HuH-7.5 (cell line): ENCODE results near the gene AREL1.
A peak's percentile ranks its signal among the peaks of the same experiment; 100 is the strongest.

ENCODE experiments used
- DNase-seq: peaks from one replicate; pipeline ENCODE4 v3.0.0; 2011; ENCODE audit warnings: low spot score

AREL1 gene

DNA sequence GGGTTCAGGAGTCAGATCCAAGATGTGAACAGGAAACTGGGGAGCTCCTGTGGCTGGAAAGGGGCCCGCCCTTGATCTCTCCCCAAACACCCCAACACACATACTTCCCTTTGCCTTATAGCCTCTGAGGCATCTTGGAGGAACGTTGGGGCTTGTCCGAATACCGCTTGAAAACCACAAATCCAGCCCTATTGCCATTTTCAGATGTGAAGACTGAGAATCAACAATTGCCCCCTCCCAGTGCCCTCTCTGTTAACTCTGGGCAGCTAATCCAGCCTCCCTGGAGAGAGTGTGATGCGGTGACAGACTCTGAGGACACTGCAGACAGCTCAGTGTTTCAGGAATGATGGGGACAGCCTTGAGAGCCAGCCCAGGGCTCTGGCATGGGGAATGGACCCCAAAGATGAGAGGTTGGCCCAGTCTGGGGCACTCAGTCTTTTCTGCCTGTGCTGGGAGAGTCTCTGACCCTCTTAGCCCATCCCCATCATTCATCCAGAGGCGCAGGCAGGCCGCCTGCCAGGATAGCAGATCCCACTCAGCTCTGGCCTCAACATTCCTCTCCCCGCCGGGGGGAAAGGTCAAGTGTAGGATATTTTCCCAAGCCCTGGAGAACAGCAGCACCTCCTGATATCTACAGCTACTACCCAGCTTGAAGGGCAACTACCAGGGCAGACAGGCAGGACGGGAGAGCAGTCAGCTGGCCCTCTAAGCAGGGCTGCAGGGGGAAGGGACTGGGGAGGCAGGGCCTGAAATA lies 76.3 kb downstream of the AREL1 start:
- no peak for DNase-seq

DNA sequence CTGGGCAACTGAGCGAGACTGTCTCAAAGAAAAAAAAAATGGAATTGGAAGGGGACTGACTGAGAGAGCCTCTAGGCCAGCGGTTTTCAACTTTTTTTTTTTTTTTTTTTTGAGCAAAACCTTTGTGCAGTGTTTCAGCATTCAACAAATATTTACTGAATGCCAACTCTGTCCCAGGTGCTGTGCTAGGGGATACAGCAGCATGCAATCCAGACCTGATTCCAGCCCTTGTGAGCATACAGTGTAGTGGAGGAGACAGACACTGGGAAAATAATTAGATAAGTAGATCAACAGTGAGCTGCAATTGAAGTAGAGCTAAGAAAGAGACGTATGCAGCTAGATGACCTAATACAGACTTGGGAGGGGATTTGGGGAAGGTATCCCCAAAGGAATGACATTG lies 77.0 kb downstream of the AREL1 start:
- no peak for DNase-seq

DNA sequence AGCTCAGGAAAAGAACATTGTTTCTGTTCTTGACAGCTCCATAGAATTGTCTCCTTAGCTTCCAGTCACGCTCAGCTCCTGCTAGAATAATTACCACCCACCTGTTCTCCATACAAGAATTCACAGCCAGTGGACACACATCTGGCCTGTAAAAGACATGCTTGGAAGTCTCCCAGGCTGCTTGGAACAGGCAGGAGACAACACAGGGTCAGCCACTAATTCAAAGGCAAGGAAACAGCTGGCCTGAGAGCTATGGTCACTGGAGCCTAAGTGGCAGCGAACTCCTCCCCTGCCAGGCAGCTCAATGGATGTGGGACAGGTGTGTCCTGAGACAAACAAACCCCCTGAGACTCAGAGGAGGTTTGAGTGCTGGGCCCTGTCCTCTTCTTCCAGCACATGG lies 77.9 kb downstream of the AREL1 start:
- no peak for DNase-seq

DNA sequence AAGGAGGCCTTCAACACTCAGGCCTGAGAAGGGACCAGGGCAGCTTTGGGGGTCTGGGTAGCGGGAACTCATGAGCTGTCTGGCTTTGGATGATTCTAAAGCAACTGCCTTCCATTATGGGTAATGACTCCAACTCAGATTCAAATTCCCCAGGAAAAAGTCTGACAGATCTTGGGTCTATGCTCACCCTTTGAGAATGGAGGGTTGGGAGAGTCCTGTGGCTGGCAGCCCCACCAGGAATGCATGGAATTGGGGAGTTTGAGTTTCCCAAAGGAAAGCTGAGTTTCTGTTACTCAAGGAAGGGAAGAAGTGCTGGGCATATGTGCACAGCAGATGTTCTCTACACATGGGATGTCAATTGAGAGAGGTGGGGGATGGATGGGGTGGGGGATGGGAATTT lies 78.4 kb downstream of the AREL1 start:
- DNase-seq = no peak

DNA sequence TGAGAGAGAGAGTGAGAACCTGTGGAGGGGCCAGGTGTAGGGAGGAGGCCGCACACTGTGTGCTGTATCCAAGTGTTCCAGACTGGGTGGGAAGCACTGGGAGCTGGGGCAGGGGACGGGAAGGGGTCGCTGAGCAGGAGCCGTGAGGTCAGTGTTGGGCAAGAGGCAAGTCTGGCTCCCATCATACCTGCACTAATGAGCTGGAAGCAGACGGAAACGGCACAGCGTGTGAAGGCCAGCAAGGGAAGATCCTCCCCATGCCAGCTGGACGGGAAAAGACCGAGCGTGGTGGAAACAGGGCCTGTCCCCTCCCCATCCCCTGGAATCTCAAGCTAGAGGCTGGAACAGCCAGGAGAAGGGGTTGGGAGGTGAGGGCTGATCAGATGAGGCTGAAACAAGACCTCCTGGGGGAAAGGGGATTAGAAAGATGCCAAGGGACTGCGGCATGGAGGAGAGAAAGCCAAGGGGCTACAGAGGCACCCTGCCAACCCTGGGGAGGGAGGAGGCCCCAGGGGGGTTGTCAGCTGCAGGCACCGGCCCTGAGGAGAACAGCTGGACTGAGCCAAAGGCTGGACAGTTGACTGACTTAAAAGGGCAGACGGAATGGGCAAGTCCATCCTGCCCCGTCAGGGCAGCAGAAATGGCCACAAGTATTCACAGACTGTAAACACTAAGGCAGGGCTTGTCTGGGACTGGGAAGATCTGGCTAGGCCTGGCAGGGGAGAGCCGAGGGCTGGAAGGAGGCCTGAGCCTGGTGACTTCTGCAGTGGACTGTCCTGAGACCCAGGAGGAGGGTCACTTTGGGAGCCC lies 81.8 kb downstream of the AREL1 start:
- DNase-seq = no peak

DNA sequence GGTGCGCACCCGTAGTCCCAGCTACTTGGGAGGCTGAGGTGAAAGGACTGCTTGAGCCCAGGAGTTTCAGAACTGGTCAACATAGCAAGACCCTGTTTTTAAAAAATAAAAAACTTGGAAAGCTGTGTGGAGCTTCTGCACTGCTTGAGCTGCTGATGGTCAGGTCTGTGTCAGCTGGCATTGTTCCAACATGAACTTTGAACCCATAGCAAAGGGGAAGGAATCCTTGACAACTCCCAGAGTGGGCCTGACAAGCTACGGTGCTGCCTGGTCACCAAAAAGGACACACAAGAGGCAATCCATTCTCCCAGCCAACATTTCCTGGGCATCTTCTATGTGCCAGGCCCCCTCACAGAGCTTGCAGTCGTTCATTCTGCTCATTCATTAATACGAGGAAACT lies 84.5 kb downstream of the AREL1 start:
- DNase-seq = no peak

DNA sequence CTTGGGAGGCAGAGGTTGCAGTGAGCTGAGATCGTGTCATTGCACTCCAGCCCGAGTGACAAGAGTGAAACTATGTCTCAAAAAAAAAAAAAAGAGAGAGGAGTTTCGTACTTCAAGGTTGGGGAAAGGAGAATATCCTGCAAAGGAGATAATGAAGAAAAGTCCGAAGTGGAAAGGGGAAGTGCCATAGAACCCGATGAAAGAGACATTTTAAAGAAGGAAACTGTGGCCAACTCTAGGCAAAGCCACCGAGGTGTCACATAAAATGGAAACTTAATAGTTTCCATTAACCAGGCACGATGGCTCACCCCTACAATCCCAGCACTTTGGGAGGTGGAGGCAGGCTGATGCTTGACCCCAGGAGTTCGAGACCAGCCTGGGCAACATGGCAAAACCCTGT lies 85.8 kb downstream of the AREL1 start:
- DNase-seq = no peak

DNA sequence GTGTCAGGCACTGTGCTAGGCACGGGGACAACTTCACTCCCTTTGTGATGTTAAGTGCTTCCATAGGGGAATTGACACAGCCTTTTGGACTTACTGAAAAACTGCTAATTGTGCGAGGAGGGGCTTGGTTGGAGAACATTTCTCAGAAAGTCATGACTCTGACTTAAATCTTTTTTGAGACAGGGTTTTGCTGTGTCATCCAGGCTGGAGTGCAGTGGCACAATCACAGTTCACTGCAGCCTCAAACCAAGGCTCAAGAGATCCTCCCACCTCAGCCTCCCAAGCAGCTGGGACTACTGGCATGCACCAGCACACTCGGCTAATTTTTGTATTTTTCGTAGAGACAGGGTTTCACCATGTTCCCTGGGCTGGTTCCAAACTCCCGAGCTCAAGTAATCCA lies 90.6 kb downstream of the AREL1 start:
- DNase-seq = no peak

DNA sequence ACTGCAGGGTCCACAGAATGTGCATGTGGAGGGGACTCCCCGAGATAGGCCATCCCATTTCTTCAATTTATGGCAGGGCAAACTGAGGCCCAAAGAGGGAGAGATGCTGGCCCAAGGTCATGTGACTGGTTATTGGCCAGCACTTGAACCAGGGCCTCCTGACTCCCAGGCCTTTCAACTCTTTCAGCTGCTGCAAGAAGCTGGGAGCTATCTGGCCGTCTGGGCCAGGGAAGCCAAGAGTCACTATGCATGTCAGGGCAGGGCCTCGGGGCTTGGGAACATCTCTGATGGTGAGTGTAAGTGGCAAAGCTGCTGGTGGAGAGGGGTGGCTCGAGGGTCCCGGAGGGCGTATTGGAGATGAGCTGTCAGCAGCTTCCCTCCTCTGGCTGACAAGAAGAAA lies 91.3 kb downstream of the AREL1 start:
- no peak for DNase-seq

DNA sequence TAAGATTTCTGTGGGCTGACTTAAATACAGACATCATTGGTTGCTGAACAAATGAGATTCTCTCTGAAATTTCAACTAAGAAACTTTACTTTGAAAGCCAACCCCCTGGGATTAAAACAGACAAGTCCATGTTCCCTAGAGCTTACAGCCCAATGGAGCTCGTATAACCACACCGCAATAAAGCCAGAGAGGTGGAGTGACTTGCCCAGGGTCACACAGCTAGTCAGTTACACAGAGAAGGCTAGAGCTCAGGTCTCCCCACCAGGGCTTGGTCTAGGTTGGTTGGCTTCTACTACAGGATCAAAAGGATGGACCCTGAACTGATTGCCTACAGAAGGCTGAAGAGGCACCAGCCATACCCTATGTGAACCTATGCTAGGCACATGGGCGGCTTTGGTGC lies 92.0 kb downstream of the AREL1 start:
- no peak for DNase-seq

DNA sequence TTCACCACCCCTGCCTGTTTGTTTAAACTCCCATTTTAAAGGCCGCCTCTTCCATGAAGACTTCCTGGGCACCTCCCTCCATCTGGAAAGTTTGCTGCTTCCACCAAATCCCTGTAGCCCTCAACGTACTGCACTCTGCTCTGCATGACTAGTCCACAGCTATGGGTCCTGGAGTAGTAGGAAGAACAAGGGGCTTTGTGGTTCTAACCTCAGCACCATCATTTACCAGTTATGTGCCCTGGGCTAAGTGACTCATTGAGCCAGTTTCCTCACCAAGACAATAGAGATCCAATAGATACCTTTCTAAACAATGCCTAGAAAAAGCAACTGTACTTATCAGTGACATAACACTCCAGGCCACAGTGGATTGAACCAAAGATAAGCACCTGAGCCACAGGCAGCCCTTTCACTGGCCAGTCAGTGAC lies 92.4 kb downstream of the AREL1 start:
- no peak for DNase-seq

DNA sequence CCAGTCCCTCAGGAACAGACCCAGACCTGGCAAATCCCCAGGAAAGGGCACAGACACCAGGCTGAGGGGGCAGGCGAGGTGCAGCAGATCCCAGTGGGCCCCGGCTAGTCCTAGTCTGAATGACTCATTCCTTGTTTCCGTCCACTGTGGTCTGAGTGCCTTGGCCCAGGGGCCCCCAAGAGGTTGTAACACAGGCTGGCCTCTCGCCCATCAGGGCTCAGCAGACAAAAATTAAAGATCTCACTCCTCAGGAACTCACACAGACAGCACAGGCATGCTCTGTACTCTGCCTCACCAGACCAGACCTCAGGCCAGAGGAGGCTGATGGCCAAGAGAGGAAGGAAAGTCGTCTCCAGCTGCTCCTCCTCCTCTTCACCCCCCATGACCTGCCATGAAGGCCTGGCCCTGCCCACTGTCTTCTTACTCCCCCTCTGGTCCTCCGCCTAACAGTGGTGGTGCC lies 93.2 kb downstream of the AREL1 start:
- DNase-seq = no peak

DNA sequence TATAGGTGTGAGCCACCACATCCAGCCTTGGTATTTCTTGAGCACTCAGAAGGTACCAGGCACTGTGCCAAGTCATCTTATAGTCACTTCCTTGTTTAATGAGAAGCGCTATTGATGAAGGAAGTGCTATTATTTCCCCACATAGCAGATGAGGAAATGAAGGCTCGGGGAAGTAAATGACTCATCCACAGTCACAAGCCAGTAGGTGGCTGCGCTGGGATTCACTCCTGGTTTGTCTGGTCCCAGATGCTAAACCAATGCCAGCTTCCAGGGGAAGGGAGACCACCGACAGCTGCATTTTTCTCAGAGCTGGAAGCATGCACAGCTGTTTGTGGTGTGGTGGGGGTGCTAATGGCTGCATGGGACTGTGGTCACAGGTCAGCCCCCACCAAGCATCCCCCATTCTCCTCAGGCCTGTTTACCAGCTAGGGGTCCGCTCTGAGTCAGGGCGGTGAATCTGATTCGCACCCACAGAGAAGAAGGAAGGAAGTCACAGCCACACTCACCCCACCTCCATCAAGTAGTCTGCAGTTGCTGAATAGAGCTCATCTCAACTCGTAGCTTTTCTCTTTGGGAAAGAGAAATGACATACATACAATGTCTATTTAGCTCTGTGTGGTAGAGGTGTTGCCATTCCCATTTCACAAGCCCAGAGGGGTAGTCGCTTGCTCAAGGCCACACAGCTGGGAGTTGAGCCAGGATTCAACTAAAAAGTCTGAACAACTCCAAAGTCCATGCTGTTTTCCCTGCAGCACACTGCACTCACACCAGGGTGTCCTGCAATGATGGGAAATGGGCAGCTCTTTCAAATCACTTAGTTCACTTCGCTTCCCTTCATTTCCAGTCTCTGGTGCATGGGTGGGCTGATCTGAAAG lies 94.6 kb downstream of the AREL1 start:
- peak; percentile 50 for DNase-seq

DNA sequence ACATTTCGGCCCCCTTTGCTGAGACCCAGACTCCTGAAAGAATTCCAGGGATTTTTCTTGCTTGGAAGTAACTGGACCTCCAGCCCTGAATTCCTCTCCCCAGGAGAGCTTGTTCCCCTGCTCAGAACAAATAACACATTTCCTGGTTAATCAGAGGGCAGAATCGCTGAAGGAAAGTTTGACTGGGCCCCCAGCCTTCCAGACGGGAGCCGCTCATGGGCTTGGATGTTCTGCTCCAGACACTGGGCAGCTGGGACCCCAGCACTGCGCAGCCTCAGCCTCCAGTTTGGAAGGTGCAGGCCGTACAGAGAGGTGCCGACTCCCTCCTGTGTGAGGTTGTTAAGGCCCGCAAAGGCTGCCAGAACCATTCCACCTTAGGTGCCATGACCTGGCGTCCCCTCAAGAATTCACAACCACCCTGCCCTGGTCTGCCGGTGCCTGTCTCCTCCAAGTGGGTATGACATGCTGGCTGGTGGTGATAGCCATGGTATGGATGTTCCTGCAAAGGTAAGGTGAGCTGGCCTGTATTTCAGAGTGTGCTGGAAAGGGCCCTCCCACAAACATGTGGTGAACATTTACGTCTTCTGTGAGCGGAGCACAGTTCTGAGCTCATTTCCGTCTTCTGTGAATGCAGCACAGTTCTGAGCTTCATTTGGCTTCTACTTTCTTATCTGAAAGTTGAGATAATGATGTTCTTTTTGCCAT lies 95.7 kb downstream of the AREL1 start:
- DNase-seq = no peak

DNA sequence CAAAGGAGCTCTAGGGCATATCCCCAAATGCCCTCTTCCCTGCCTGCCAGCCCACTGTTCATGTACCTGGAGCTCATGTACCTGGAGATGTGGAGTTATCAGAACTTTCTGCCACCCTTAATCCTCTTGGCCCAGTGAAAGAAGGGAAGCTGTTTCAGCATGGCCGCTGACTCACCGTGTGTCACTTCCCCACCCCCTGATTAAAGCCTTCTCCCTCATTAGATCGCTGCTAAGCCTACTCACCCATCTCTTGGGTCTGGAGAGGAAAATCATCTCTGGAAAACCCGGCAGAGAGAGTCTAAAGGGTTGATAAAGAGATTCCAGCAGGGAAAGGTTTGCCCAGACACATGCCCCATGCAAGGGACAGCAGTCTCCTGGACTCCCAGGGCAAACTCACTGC lies 96.4 kb downstream of the AREL1 start:
- no peak for DNase-seq

DNA sequence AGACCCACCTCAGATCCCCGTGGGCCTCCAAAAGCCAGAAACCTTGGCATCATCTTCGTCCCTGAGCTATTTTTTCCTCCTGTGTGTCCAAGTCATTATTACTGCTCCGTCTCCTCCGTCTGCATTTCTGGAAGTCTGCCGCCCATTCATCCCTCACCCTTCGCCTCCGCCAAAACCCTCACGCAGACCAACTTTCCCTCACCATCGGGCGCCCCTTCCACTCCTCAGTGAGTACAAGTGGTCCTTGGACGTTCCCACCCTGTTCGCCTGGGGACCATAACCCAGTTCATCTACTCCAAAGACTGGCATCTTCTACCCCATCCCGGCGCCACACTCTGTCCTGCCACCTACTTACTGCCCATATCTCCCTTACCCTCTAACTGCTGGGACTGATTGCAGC lies 97.1 kb downstream of the AREL1 start:
- no peak for DNase-seq

DNA sequence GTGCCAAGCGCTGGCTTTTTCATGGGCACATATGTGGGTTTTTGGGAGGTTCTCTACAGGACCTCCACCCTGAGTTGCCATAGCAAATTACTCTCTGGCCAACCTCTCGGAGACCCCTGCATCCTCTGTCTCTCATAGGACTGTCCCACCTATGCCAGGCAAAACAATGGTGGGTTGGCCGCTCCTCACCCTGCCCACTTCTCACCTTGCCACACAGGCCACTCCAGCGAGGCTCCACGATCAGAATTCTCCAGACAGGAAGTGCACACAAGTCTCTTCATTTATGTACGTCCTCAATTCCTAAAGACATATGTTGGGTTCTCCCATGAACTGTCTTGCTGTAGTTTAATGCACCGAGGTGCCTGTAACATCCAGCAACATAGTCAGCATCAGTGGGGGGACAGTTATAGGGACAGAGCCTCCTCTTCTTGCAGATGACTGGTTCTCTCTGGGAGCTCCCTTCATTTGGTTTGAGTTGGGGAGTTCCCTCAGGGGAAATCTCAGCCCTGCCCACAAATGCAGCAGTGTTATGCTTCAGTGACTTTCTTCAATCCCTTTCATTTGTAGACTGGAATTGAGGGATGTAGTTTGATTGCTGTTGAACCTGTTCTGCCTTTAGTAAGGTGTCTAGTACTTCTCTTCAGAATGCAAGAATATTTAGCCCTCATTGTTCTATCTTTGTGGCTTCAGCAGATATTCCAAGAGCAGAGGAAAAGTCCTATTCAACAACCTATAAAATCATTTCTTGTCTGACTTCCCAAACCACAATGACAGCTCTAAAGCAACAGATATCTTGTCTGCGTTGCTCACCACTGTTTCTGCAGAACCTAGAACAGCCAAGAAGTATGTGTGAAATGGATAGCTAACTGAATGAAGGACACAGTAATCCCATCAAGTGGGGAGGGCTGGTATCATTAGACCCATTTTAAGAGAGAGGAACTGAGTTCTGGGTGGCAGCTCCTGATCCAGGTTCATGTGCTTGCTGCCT lies 98.1 kb downstream of the AREL1 start:
- no peak for DNase-seq

DNA sequence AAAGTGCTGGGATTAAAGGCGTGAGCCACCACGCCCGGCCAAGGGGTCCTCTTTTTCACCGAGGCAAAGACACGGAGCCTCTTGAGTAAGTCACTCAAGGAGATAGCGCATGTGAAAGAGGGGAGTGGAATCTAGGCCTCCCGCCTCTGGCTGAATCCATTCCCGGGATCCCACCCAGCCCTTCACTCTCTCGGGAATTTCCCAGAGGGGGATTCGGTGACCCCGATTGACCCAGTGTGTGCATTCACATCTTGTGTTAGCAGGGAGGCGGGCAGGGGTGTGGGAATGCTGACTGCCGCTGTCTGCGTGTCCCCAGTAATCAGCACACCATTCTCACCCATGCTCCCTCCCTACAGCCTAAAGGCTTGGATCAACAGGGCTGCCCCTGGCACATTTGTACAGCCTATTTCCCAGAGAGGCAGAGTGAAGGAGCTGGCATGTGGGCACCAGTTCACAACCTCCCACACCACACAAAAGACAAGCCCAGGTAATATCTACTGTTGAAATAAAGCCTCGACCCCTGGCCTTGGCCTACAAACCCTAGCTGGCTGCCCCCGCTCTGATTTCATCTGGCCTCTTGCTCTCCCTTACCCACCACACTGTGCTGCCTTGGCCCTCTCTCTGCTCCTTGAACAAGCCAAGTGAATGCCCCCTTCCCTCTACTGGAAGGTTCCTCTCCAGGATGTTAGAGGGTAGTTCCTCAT lies 99.5 kb downstream of the AREL1 start:
- DNase-seq = no peak

DNA sequence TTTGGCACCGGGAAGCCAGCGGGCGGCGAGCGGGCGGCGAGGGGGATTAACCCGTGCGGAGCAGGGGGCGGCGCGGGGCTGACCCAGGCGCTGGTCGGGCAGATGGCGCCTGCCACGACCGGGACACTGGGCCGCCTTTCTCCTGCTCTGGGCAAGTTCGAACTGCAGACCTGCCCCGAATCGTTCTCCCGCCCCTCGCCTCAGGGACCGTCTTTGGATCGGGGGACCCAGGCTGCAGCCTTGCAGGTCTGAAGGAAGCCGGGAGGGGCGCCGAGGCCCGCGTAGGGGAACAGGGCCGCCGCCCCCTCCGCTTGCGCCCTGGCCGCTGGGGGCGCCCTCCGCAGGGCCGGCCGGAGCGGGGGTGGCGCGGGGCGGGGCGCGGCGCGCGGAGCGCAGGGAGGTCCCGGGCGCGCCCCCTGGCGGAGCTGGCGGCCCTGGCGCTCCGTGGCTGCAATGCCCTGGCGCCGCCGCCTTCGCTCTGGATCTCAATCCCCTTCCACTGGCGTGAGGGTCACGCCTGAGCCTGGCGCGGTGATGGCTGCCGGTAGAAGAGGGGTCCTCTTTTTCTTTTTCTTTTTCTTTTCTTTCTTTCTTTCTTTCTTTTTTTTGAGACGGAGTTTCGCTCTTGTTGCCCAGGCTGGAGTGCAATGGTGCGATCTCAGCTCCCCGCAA lies 100.4 kb downstream of the AREL1 start:
- DNase-seq = peak; percentile 78
